T-cell (primary cell): ENCODE results near the gene SCN2A. TPM values are rescaled to one million over a fixed set of nuclear protein-coding genes. Genes with fewer than 3 reads are reported as not detected.

ENCODE experiments used
- ATAC-seq, 4 experiments: fragments of 200-7000 bp in 3 of 4; fragments of 150-1000 bp in 1 of 4; cut with Tn5 transposase; replicated peaks in 1 of 4; 1 replicate in 3 of 4; 2 replicates in 1 of 4; pipeline ENCODE4 v1.10.0; 2021; ENCODE audit warnings: moderate library complexity in 3 of 4, mild to moderate bottlenecking in 2 of 4, moderate number of reproducible peaks in 1 of 4
- CTCF ChIA-PET, 2 donors: fragments of 300-600 bp; sonication (Branson Sonifier 250); formaldehyde crosslinking; loops; one replicate each; lab custom pipeline; 2022; ENCODE audit warnings: antibody characterized with exemption in 2 of 2; lab: Charles Lee
- POLR2A ChIA-PET, 2 donors: fragments of 300-600 bp; sonication (Branson Sonifier 250); formaldehyde crosslinking; loops; one replicate each; lab custom pipeline; 2022; ENCODE audit warnings: antibody characterized with exemption in 2 of 2; lab: Charles Lee
- DNase-seq, 35 experiments: peaks; one replicate each; pipeline versions ENCODE4 v3.0.0 to v3.0.0-alpha.2; 2013 to 2023
- H3K27ac ChIP-seq: one replicate; pipeline ENCODE4 v1.5.1; 2013; ENCODE audit warnings: low read length
- H3K27me3 ChIP-seq, 2 experiments: replicated peaks in 1 of 2; 1 replicate in 1 of 2; 2 replicates in 1 of 2; pipeline versions ENCODE4 v1.6.1 to v1.7.0; 2013; ENCODE audit warnings: low read length in 1 of 2, mixed read lengths in 1 of 2; ENCODE audit not compliant: control insufficient read depth in 2 of 2, insufficient read depth in 2 of 2; ENCODE audit errors: extremely low read depth in 1 of 2
- H3K36me3 ChIP-seq, 2 donors: 1 replicate in 1 of 2; 2 replicates in 1 of 2; pipeline versions ENCODE4 v1.6.1 to v1.7.0; 2013; ENCODE audit warnings: low read length in 1 of 2; ENCODE audit not compliant: control insufficient read depth in 2 of 2, insufficient read depth in 1 of 2; ENCODE audit errors: extremely low read depth in 1 of 2
- H3K4me1 ChIP-seq, 2 experiments: 1 replicate in 1 of 2; 2 replicates in 1 of 2; pipeline versions ENCODE4 v1.6.1 to v1.7.0; 2013; ENCODE audit warnings: low read length in 2 of 2, mixed read lengths in 1 of 2; ENCODE audit not compliant: insufficient read depth in 2 of 2, control insufficient read depth in 1 of 2; ENCODE audit errors: extremely low read depth in 1 of 2
- H3K4me3 ChIP-seq, 2 donors: 1 replicate in 1 of 2; 2 replicates in 1 of 2; pipeline versions ENCODE4 v1.5.1 to v1.7.0; 2013; ENCODE audit warnings: mild to moderate bottlenecking in 2 of 2, low read length in 1 of 2, moderate library complexity in 1 of 2; ENCODE audit not compliant: control insufficient read depth in 1 of 2; ENCODE audit errors: extremely low read depth in 1 of 2
- H3K9me3 ChIP-seq: 2 replicates; pipeline ENCODE4 v1.7.0; 2013
- H3K27ac Mint-ChIP-seq, 2 donors: one replicate each; pipeline ENCODE4 v1.8.0; 2020 to 2021; ENCODE audit warnings: mild to moderate bottlenecking in 2 of 2, mixed read lengths in 2 of 2
- H3K27me3 Mint-ChIP-seq, 2 donors: one replicate each; pipeline ENCODE4 v1.8.0; 2021 to 2022; ENCODE audit warnings: mixed read lengths in 2 of 2
- H3K36me3 Mint-ChIP-seq: one replicate; pipeline ENCODE4 v1.8.0; 2021; ENCODE audit warnings: mixed read lengths
- H3K4me1 Mint-ChIP-seq, 3 donors: one replicate each; pipeline ENCODE4 v1.8.0; 2020 to 2022; ENCODE audit warnings: mixed read lengths in 3 of 3, mild to moderate bottlenecking in 1 of 3
- H3K4me3 Mint-ChIP-seq, 3 donors: one replicate each; pipeline ENCODE4 v1.8.0; 2020 to 2022; ENCODE audit warnings: mild to moderate bottlenecking in 3 of 3, mixed read lengths in 3 of 3, moderate library complexity in 3 of 3
- H3K9me3 Mint-ChIP-seq, 3 donors: one replicate each; pipeline ENCODE4 v1.8.0; 2020 to 2022; ENCODE audit warnings: mixed read lengths in 3 of 3
- WGBS: methylation state at CpG from one replicate; pipeline ENCODE4 v1.1.5; 2013; ENCODE audit warnings: missing lambda C conversion rate; ENCODE audit not compliant: insufficient coverage; 5-methylcytosine and 5-hydroxymethylcytosine counted together
- total RNA-seq, 35 experiments: library from RNA in 6 of 35; stranded (reverse) in 6 of 35; fragments of 120-200 nt in 1 of 35; gene quantifications; one replicate each; pipeline versions ENCODE4 v1.2.1 to v1.2.4 and lab custom pipeline; 2013 to 2026

Gene SCN2A
- total RNA-seq, 5 donors from 2014 or later (not counting 1 experiment from before 2014, with no cell fraction given): not detected

DNA sequence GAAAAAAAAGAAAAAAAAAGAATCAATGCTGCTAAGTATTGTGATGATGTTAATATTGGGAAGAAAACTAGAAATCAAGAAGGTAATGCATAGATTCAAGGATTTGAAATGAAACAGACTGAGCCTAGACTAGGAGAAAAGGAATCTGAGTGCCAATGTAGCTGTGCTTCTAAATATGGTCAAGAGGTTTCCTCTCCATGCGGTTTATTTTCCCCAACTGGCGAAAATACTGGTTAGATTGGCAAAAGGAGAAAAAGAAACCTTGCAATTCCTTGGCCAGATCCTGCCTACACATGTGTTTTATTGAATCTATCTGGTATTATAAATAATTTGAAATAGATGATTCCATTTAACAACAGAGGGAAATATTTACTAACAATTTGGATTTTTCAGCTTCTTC is 41.0 kb upstream of the SCN2A start:
- Mint-ChIP-seq H3K27ac (no peak overlapping the region), H3K9me3 (no peaks in the 10 kb centered on the region), H3K36me3 (no peaks in the 10 kb centered on the region), H3K27me3 (no peaks in the 10 kb centered on the region), H3K4me1 (no peaks in the 10 kb centered on the region), H3K4me3 (no peak overlapping the region)
- H3K27me3 ChIP-seq: no peaks in the 10 kb centered on the region
- 80% methylated on average over 1 of the region's 2 CpGs for WGBS
- ChIA-PET CTCF (no interaction called here), POLR2A (no interaction called here)
- H3K36me3 ChIP-seq: no peaks in the 10 kb centered on the region
- DNase-seq: no peak
- H3K9me3 ChIP-seq: no peaks in the 10 kb centered on the region
- H3K27ac ChIP-seq: no peak overlapping the region
- H3K4me3 ChIP-seq: no peak overlapping the region
- no peaks in the 10 kb centered on the region for H3K4me1 ChIP-seq
- no peak for ATAC-seq

DNA sequence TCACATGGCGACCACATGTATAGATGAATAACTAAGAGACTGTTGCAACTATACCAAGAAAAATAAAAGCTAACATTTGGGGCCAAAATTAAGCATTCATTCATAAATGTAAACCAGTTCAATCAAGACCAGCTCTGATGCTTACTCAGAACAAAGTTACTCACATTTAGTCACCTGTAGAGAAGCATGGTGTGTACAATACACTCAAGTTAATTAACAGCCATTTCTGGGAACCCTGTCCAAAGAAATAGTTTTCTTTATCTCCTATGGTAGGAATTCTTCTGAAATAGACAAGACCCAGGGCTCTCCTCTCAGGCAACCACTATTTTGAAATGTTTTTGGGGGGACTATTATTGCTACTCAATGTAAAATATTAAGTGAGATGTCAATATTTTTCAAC is 37.0 kb upstream of the SCN2A start:
- no CpG with 5 or more reads among the region's 1 CpG for WGBS
- H3K9me3 ChIP-seq: no peaks in the 10 kb centered on the region
- Mint-ChIP-seq H3K27ac (no peak overlapping the region), H3K27me3 (no peaks in the 10 kb centered on the region), H3K4me1 (peaks cover 4% of the 10 kb centered on the region in 3 donors), H3K4me3 (no peak overlapping the region), H3K9me3 (peaks cover 0 to 2% (median 0%) of the 10 kb centered on the region in 3 donors), H3K36me3 (no peaks in the 10 kb centered on the region)
- no peak for ATAC-seq
- no peaks in the 10 kb centered on the region for H3K36me3 ChIP-seq
- CTCF ChIA-PET: no interaction called here
- no peaks in the 10 kb centered on the region for H3K4me1 ChIP-seq
- no peaks in the 10 kb centered on the region for H3K27me3 ChIP-seq
- H3K4me3 ChIP-seq: no peak overlapping the region
- no peak overlapping the region for H3K27ac ChIP-seq
- POLR2A ChIA-PET: no interaction called here
- DNase-seq: no peak

DNA sequence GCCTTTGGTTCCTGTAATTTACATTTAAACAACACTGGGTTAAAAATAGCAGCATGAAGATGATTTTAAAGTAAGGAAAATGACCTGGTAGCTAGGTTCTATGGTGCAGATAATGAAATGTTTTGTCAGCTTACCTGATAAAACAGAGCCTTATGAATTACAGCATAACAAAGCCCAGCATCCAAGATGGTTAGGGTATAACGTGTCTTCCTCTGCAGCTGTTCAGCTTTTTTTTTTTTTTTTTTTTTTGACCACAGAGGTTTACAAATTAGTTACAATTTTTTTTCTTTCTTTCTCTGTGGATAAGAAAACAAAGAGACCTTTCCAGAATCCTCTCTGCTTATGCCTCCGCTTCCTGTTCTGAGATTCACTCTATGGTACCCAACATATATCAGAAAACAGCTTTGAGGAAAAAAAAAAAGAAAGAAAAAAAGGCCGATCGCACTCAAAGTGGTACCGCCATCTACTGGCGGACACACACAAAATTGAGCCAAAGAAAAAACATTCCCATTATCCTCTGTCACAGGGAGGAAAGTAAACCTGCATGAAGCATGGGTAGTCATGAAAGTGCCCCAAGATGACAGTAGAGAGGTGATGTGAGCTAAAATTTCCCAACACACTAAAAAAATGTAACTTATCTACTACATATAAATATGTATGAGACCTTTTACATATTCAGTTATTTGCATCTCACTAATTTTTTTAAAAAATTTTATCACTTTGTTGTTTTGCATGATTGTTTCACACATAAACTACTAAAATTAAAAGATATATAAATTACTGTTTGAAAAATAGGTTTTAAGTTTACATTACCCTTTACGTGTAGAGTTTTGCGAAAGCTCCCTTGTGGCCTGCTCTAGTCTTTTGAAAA is 35.3 kb upstream of the SCN2A start, which contains the start of gene SCN3A:
Gene SCN3A (minus strand): TSS at position 362 of the 871 bp plus-strand sequence. CDS start 27,656 bp downstream, outside the sequence.
- ChIA-PET CTCF (interaction anchor here (0.5 to 1.2 kb wide), 13 partner anchors 10 to 1034 kb away, joined by 3 to 8 read pairs (median 3); no protein-coding TSS in a partner anchor), POLR2A (no interaction called here)
- DNase-seq: peak in 1 of 35 experiments; percentile 16
- ATAC-seq: no peak
- no peak within 1 kb of the TSS for H3K27ac ChIP-seq
- no CpG with 5 or more reads among the region's 8 CpGs for WGBS
- no peaks in the 10 kb centered on the region for H3K9me3 ChIP-seq
- H3K27me3 Mint-ChIP-seq: peaks cover 0 to 2% of the 10 kb centered on the region in 2 donors
- no peaks in the 10 kb centered on the region for H3K36me3 ChIP-seq
- H3K4me1 ChIP-seq: no peaks in the 10 kb centered on the region
- H3K27me3 ChIP-seq: no peaks in the 10 kb centered on the region
- H3K4me3 ChIP-seq: no peak within 1 kb of the TSS
- peaks cover 4% of the 10 kb centered on the region in 3 donors for H3K4me1 Mint-ChIP-seq
- no peak within 1 kb of the TSS for H3K27ac Mint-ChIP-seq
- peaks cover 0 to 2% (median 0%) of the 10 kb centered on the region in 3 donors for H3K9me3 Mint-ChIP-seq
- no peaks in the 10 kb centered on the region for H3K36me3 Mint-ChIP-seq
- H3K4me3 Mint-ChIP-seq: peak within 1 kb of the TSS in 1 of 3 donors; percentile 21

DNA sequence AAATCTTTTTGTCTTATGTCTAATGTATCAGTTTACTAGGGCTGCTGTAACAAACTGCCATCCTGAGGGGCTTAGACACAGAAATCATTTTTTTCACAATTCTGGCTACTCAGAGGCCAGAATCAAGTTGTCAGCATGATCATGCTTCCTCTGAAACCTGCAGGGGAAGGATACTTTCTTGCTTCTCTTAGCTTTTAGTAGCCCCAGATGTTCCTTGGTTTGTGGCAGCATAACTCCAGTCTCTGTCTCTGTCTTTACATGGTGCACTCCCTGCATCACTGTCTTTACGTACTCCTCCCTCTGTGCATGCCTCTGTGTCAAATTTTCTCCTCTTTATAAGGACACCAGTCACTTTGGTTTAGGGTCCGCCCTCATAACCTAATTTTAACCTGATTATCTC is 33.3 kb upstream of the SCN2A start:
- CTCF ChIA-PET: no interaction called here
- DNase-seq (no peak), ATAC-seq (no peak)
- H3K27ac ChIP-seq: no peak overlapping the region
- Mint-ChIP-seq H3K27me3 (peaks cover 0 to 2% of the 10 kb centered on the region in 2 donors), H3K9me3 (peaks cover 0 to 2% (median 0%) of the 10 kb centered on the region in 3 donors), H3K36me3 (no peaks in the 10 kb centered on the region), H3K4me3 (no peak overlapping the region), H3K4me1 (peaks cover 4% of the 10 kb centered on the region in 3 donors), H3K27ac (no peak overlapping the region)
- no peaks in the 10 kb centered on the region for H3K9me3 ChIP-seq
- 56% methylated on average over 1 of the region's 2 CpGs for WGBS
- H3K4me3 ChIP-seq: no peak overlapping the region
- H3K36me3 ChIP-seq: no peaks in the 10 kb centered on the region
- no peaks in the 10 kb centered on the region for H3K27me3 ChIP-seq
- POLR2A ChIA-PET: no interaction called here
- no peaks in the 10 kb centered on the region for H3K4me1 ChIP-seq

DNA sequence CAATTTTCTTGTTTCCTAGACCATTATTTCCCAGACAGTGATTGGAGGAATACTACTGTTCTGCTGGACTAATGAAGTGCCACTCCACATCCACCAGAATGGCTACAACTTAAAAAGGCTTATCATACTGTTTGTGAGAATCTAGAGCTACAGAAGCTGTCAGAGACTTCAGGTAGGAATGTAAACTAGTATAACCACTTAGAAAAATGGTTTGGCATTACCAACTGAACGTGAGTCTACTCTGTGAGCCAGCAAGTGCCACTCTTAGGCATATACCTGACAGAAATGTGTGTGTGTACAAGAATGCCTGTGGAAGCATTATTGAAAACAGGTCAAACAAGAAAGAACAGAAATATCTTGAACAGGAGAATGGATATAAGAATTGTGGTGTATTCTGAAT is 31.1 kb upstream of the SCN2A start:
- ChIA-PET POLR2A (no interaction called here), CTCF (no interaction called here)
- WGBS: no CpG with 5 or more reads among the region's 1 CpG
- H3K4me3 Mint-ChIP-seq: no peak overlapping the region
- peaks cover 4% of the 10 kb centered on the region in 3 donors for H3K4me1 Mint-ChIP-seq
- Histone ChIP-seq H3K27ac (no peak overlapping the region), H3K9me3 (no peaks in the 10 kb centered on the region), H3K4me3 (no peak overlapping the region), H3K27me3 (no peaks in the 10 kb centered on the region), H3K4me1 (no peaks in the 10 kb centered on the region), H3K36me3 (no peaks in the 10 kb centered on the region)
- H3K27ac Mint-ChIP-seq: no peak overlapping the region
- H3K9me3 Mint-ChIP-seq: peaks cover 0 to 2% (median 0%) of the 10 kb centered on the region in 3 donors
- H3K36me3 Mint-ChIP-seq: no peaks in the 10 kb centered on the region
- no peak for ATAC-seq
- no peak for DNase-seq
- H3K27me3 Mint-ChIP-seq: peaks cover 0 to 2% of the 10 kb centered on the region in 2 donors

DNA sequence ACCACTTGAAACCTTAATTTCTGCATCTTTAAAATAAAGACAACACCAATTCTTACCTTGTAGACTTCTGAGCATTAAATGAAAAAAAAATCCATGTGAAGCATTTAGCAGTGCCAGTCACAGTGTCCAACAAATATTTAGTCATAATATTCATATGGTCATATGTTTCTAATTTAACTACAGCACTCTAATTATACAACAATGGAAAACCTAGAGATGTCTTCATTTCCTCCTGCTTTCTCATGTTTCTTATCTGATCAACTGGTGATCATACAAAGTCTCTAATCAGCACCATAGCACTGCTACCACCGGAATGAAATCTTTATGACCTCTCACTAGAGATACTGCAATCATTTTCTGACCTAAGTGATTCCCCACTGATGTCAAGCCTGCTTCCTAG is 25.1 kb upstream of the SCN2A start:
- no peaks in the 10 kb centered on the region for H3K36me3 ChIP-seq
- DNase-seq: no peak
- Mint-ChIP-seq H3K4me1 (no peaks in the 10 kb centered on the region), H3K27ac (no peak overlapping the region), H3K27me3 (no peaks in the 10 kb centered on the region), H3K36me3 (no peaks in the 10 kb centered on the region), H3K4me3 (no peak overlapping the region), H3K9me3 (no peaks in the 10 kb centered on the region)
- CTCF ChIA-PET: interaction anchor here in 1 of 2 donors (0.6 kb wide), 1 partner anchor 11 kb away, joined by 3 read pairs; no protein-coding TSS in a partner anchor
- no peak overlapping the region for H3K27ac ChIP-seq
- H3K4me1 ChIP-seq: no peaks in the 10 kb centered on the region
- H3K4me3 ChIP-seq: no peak overlapping the region
- WGBS: 40% methylated on average over 1 of the region's 1 CpG
- no peaks in the 10 kb centered on the region for H3K27me3 ChIP-seq
- POLR2A ChIA-PET: no interaction called here
- ATAC-seq: no peak
- no peaks in the 10 kb centered on the region for H3K9me3 ChIP-seq
